ENCODE data around the gene BICDL2. TPM values are rescaled to one million over a fixed set of nuclear protein-coding genes. Genes with fewer than 3 reads are reported as not detected.
A peak's percentile ranks its signal among the peaks of the same experiment; 100 is the strongest.
"Not testable (repeated sequence)": the region's sequence is repeated elsewhere in the genome, so short reads cannot be mapped to it uniquely, and the experiment has no call there.

Gene BICDL2
- total and polyA plus RNA-seq, 2 donors from 2014 or later: 2.9 to 12.1 TPM

- H3K27me3 ChIP-seq (ENCODE audit: control insufficient read depth, insufficient read depth, low read length): no peaks in the 10 kb centered on the region
- H3K27ac ChIP-seq (ENCODE audit: low read depth in 2 of 2, low read length in 2 of 2): no peak overlapping the region
- intact Hi-C loops (cut with DNase I): no loop called here
- TF ChIP-seq CTCF (IDR thresholded peaks at IDR 0.05; ENCODE audit: borderline replicate concordance, extremely low read depth, insufficient read depth): no peak
- no peak overlapping the region for H3K4me3 ChIP-seq (ENCODE audit: low read length in 3 of 3)
- no peak for FAIRE-seq
- peak in 1 of 5 donors; percentile 33 for DNase-seq
- H3K4me1 ChIP-seq (ENCODE audit: control insufficient read depth in 2 of 3, insufficient read depth in 2 of 3, low read depth in 1 of 3, low read length in 3 of 3): no peaks in the 10 kb centered on the region
- no peaks in the 10 kb centered on the region for H3K36me3 ChIP-seq (ENCODE audit: control insufficient read depth in 2 of 3, insufficient read depth in 3 of 3, low read length in 3 of 3)
- H3K9me3 ChIP-seq (ENCODE audit: control insufficient read depth in 2 of 3, insufficient read depth in 1 of 3, low read length in 3 of 3): no peaks in the 10 kb centered on the region
- no peak overlapping the region for H3K9ac ChIP-seq (ENCODE audit: low read length in 3 of 3)
Measured at GRCh38 chr16:3080024-3080423, 43.3 kb upstream of the BICDL2 start.

GRCh38 chr16:3076577-3076976, 39.8 kb upstream of the BICDL2 start:
- Histone ChIP-seq H3K9ac (ENCODE audit: low read length in 3 of 3) (no peak overlapping the region), H3K36me3 (ENCODE audit: control insufficient read depth in 2 of 3, insufficient read depth in 3 of 3, low read length in 3 of 3) (no peaks in the 10 kb centered on the region), H3K9me3 (ENCODE audit: control insufficient read depth in 2 of 3, insufficient read depth in 1 of 3, low read length in 3 of 3) (no peaks in the 10 kb centered on the region), H3K27me3 (ENCODE audit: control insufficient read depth, insufficient read depth, low read length) (no peaks in the 10 kb centered on the region), H3K27ac (ENCODE audit: low read depth in 2 of 2, low read length in 2 of 2) (no peak overlapping the region), H3K4me3 (ENCODE audit: low read length in 3 of 3) (no peak overlapping the region), H3K4me1 (ENCODE audit: control insufficient read depth in 2 of 3, insufficient read depth in 2 of 3, low read depth in 1 of 3, low read length in 3 of 3) (peaks cover 0 to 6% (median 0%) of the 10 kb centered on the region in 3 donors)
- FAIRE-seq: no peak
- DNase-seq: peak in 1 of 5 donors; percentile 48
- intact Hi-C loops (cut with DNase I): no loop called here
- TF ChIP-seq CTCF (IDR thresholded peaks at IDR 0.05; ENCODE audit: borderline replicate concordance, extremely low read depth, insufficient read depth): no peak

- H3K27me3 ChIP-seq (ENCODE audit: control insufficient read depth, insufficient read depth, low read length); H3K4me1 ChIP-seq (ENCODE audit: control insufficient read depth in 2 of 3, insufficient read depth in 2 of 3, low read depth in 1 of 3, low read length in 3 of 3); H3K9me3 ChIP-seq (ENCODE audit: control insufficient read depth in 2 of 3, insufficient read depth in 1 of 3, low read length in 3 of 3); H3K36me3 ChIP-seq (ENCODE audit: control insufficient read depth in 2 of 3, insufficient read depth in 3 of 3, low read length in 3 of 3); H3K9ac ChIP-seq (ENCODE audit: low read length in 3 of 3); intact Hi-C loops (cut with DNase I); H3K27ac ChIP-seq (ENCODE audit: low read depth in 2 of 2, low read length in 2 of 2); H3K4me3 ChIP-seq (ENCODE audit: low read length in 3 of 3); FAIRE-seq: not testable (repeated sequence)
- peak in 1 of 5 donors; percentile 52 for DNase-seq
Measured at GRCh38 chr16:3075946-3076345, 39.2 kb upstream of the BICDL2 start.

- DNase-seq (peak in 1 of 5 donors; percentile 64), FAIRE-seq (no peak)
- no peak for TF ChIP-seq CTCF (IDR thresholded peaks at IDR 0.05; ENCODE audit: borderline replicate concordance, extremely low read depth, insufficient read depth)
- H3K9me3 ChIP-seq (ENCODE audit: control insufficient read depth in 2 of 3, insufficient read depth in 1 of 3, low read length in 3 of 3): no peaks in the 10 kb centered on the region
- no peak overlapping the region for H3K27ac ChIP-seq (ENCODE audit: low read depth in 2 of 2, low read length in 2 of 2)
- no peak overlapping the region for H3K9ac ChIP-seq (ENCODE audit: low read length in 3 of 3)
- no peak overlapping the region for H3K4me3 ChIP-seq (ENCODE audit: low read length in 3 of 3)
- H3K4me1 ChIP-seq (ENCODE audit: control insufficient read depth in 2 of 3, insufficient read depth in 2 of 3, low read depth in 1 of 3, low read length in 3 of 3): peaks cover 0 to 6% (median 0%) of the 10 kb centered on the region in 3 donors
- intact Hi-C loops (cut with DNase I): no loop called here
- no peaks in the 10 kb centered on the region for H3K36me3 ChIP-seq (ENCODE audit: control insufficient read depth in 2 of 3, insufficient read depth in 3 of 3, low read length in 3 of 3)
- no peaks in the 10 kb centered on the region for H3K27me3 ChIP-seq (ENCODE audit: control insufficient read depth, insufficient read depth, low read length)
Measured at GRCh38 chr16:3075523-3075915, 38.8 kb upstream of the BICDL2 start.

All from kidney (tissue), 14 donors.